Measurements from ENCODE around the gene CLMN.
"Not testable (repeated sequence)": the region's sequence is repeated elsewhere in the genome, so short reads cannot be mapped to it uniquely, and the experiment has no call there.

The CLMN gene

DNA sequence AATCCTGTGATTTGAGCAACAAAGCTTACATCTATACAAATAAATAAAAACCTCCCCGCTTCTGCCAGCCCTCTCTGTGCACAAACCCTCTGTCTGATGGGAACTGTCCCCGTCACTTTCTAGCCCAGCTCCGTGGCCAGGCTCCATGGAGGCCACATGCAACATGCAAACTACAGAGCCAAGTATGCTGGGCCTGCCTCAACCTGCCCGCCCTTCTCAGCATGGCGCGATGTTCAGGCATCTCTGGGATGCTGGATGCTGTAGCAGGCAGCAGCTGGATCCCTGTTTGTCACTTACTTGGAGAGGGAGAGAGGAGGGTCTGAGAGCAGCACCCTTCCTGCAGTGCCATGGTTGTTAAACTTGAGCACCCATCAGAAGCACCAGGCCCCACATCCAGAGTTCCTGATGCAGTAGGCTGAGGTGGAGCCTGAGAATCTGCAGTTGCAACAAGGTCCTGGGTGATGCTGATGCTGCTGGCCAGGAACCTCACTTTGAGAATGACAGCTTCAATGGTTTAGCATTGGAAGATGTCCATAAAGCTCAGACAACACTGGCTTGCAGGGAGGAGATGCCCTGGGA, 32.4 kb downstream of the CLMN start:
- H3K9me3 ChIP-seq (ENCODE audit: low read length): no peaks in the 10 kb centered on the region
- no peak overlapping the region for H3K4me2 ChIP-seq (ENCODE audit: low read length)
- H3K4me1 ChIP-seq (ENCODE audit: insufficient read depth, low read length, severe bottlenecking): no peaks in the 10 kb centered on the region
- H3K36me3 ChIP-seq (ENCODE audit: insufficient read depth, low read length): no peaks in the 10 kb centered on the region; the same call in 1 of the 2 replicates
- no peaks in the 10 kb centered on the region; the same call in 1 of the 2 replicates for H3K27me3 ChIP-seq (ENCODE audit: insufficient read depth, low read length)
- TF ChIP-seq, protein P1, sequence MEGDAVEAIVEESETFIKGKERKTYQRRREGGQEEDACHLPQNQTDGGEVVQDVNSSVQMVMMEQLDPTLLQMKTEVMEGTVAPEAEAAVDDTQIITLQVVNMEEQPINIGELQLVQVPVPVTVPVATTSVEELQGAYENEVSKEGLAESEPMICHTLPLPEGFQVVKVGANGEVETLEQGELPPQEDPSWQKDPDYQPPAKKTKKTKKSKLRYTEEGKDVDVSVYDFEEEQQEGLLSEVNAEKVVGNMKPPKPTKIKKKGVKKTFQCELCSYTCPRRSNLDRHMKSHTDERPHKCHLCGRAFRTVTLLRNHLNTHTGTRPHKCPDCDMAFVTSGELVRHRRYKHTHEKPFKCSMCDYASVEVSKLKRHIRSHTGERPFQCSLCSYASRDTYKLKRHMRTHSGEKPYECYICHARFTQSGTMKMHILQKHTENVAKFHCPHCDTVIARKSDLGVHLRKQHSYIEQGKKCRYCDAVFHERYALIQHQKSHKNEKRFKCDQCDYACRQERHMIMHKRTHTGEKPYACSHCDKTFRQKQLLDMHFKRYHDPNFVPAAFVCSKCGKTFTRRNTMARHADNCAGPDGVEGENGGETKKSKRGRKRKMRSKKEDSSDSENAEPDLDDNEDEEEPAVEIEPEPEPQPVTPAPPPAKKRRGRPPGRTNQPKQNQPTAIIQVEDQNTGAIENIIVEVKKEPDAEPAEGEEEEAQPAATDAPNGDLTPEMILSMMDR (IDR thresholded peaks at IDR 0.05; ENCODE audit: low read length): no peak
- no peak for TF ChIP-seq EZH2 (IDR thresholded peaks at IDR 0.05; ENCODE audit: borderline replicate concordance, low read length)
- no peaks in the 10 kb centered on the region for H3K9me2 ChIP-seq (ENCODE audit: low read depth, low read length)
- no peaks in the 10 kb centered on the region for H3K79me2 ChIP-seq (ENCODE audit: insufficient read depth, low read length)
- H4K20me1 ChIP-seq (ENCODE audit: insufficient read depth, low read length): no peaks in the 10 kb centered on the region
- no peaks in the 10 kb centered on the region for H3F3A ChIP-seq (ENCODE audit: insufficient read depth, low read length)
- no peak overlapping the region for H2AFZ ChIP-seq (ENCODE audit: low read length)
- no peak overlapping the region for H3K27ac ChIP-seq (ENCODE audit: low read depth, low read length, poor library complexity, severe bottlenecking)
- no peak overlapping the region for H3K9ac ChIP-seq (ENCODE audit: low read length)
- H3K4me3 ChIP-seq (ENCODE audit: low read depth, low read length, poor library complexity, severe bottlenecking): no peak overlapping the region

DNA sequence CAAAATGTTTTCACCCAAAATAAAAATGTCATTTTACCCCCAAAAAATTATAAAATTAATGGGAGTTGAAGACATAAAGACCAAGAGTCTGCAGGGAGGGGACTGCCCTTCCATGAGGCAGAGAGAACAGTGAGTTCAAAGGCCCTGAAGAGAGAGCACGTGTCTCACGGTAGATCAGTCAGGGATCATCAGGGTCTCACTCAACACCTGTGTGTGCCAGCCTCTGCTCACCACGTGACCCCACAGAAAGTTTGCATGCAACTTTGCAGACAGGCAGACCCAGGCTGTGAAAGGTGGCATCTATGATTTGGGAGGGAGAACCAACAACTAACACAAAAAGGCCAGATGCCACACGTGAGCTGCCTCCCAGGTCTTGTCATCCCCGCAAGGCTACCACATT, 33.1 kb downstream of the CLMN start:
- no peak overlapping the region for H2AFZ ChIP-seq (ENCODE audit: low read length)
- H3K27me3 ChIP-seq (ENCODE audit: insufficient read depth, low read length): no peaks in the 10 kb centered on the region; the same call in 1 of the 2 replicates
- no peaks in the 10 kb centered on the region for H3K9me3 ChIP-seq (ENCODE audit: low read length)
- H3K27ac ChIP-seq (ENCODE audit: low read depth, low read length, poor library complexity, severe bottlenecking): no peak overlapping the region
- no peaks in the 10 kb centered on the region; the same call in 1 of the 2 replicates for H3K36me3 ChIP-seq (ENCODE audit: insufficient read depth, low read length)
- TF ChIP-seq, protein P1 (IDR thresholded peaks at IDR 0.05; ENCODE audit: low read length): no peak
- TF ChIP-seq EZH2 (IDR thresholded peaks at IDR 0.05; ENCODE audit: borderline replicate concordance, low read length): no peak
- H3K4me3 ChIP-seq (ENCODE audit: low read depth, low read length, poor library complexity, severe bottlenecking): no peak overlapping the region
- H4K20me1 ChIP-seq (ENCODE audit: insufficient read depth, low read length): no peaks in the 10 kb centered on the region
- no peak overlapping the region for H3K4me2 ChIP-seq (ENCODE audit: low read length)
- H3K9me2 ChIP-seq (ENCODE audit: low read depth, low read length): no peaks in the 10 kb centered on the region
- H3F3A ChIP-seq (ENCODE audit: insufficient read depth, low read length): no peaks in the 10 kb centered on the region
- no peaks in the 10 kb centered on the region for H3K4me1 ChIP-seq (ENCODE audit: insufficient read depth, low read length, severe bottlenecking)
- H3K9ac ChIP-seq (ENCODE audit: low read length): no peak overlapping the region
- no peaks in the 10 kb centered on the region for H3K79me2 ChIP-seq (ENCODE audit: insufficient read depth, low read length)

DNA sequence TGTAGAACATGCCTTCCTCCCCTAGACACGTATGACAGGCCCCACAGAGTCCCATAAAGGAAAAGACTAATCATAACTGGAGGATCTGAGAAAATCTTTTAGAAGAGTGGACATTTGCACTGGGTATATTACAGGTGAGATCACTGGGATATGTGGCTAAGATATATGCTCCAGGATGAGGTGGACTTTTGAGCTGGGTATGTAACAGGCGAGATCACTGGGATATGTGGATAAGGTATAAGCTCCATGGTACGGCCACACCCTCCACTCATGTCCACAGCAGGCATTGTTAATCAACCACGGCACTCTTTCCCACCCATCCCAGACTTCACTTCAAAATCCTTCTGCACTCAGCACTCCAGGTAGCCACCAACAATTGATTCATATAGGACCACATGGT, 34.1 kb downstream of the CLMN start:
- Histone ChIP-seq H3K4me2 (ENCODE audit: low read length) (no peak overlapping the region), H3K4me1 (ENCODE audit: insufficient read depth, low read length, severe bottlenecking) (no peaks in the 10 kb centered on the region), H4K20me1 (ENCODE audit: insufficient read depth, low read length) (no peaks in the 10 kb centered on the region), H3K27me3 (ENCODE audit: insufficient read depth, low read length) (no peaks in the 10 kb centered on the region; the same call in 1 of the 2 replicates), H3K4me3 (ENCODE audit: low read depth, low read length, poor library complexity, severe bottlenecking) (no peak overlapping the region), H3K27ac (ENCODE audit: low read depth, low read length, poor library complexity, severe bottlenecking) (no peak overlapping the region), H3K79me2 (ENCODE audit: insufficient read depth, low read length) (no peaks in the 10 kb centered on the region), H3K9me3 (ENCODE audit: low read length) (no peaks in the 10 kb centered on the region), H2AFZ (ENCODE audit: low read length) (no peak overlapping the region), H3K9ac (ENCODE audit: low read length) (no peak overlapping the region), H3K36me3 (ENCODE audit: insufficient read depth, low read length) (no peaks in the 10 kb centered on the region; the same call in 1 of the 2 replicates), H3K9me2 (ENCODE audit: low read depth, low read length) (no peaks in the 10 kb centered on the region), H3F3A (ENCODE audit: insufficient read depth, low read length) (no peaks in the 10 kb centered on the region)
- TF ChIP-seq EZH2 (IDR thresholded peaks at IDR 0.05; ENCODE audit: borderline replicate concordance, low read length): no peak
- TF ChIP-seq, protein P1 (IDR thresholded peaks at IDR 0.05; ENCODE audit: low read length): no peak

DNA sequence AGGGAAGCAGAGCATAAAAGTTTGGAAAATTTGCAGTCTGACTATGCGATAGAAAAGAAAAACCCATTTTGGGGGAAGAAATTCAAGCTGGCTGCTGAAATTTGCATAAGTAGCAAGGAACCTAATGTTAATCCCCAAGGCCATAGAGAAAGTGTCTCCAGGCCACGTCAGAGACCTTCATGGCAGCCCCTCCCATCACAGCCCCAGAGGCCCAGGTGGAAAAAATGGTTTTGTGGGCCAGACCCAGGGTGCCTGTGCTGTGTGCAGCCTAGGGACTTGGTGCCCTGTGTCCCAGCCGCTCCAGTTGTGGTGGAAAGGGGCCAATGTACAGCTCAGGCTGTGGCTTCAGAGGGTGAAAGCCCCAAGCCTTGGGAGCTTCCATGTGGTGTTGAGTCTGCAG, 35.9 kb downstream of the CLMN start:
- not testable (repeated sequence) for H3F3A ChIP-seq (ENCODE audit: insufficient read depth, low read length); H4K20me1 ChIP-seq (ENCODE audit: insufficient read depth, low read length); H3K4me2 ChIP-seq (ENCODE audit: low read length); H3K79me2 ChIP-seq (ENCODE audit: insufficient read depth, low read length); H2AFZ ChIP-seq (ENCODE audit: low read length); H3K9ac ChIP-seq (ENCODE audit: low read length); H3K9me2 ChIP-seq (ENCODE audit: low read depth, low read length); H3K36me3 ChIP-seq (ENCODE audit: insufficient read depth, low read length); H3K27ac ChIP-seq (ENCODE audit: low read depth, low read length, poor library complexity, severe bottlenecking); H3K4me1 ChIP-seq (ENCODE audit: insufficient read depth, low read length, severe bottlenecking); H3K9me3 ChIP-seq (ENCODE audit: low read length); H3K4me3 ChIP-seq (ENCODE audit: low read depth, low read length, poor library complexity, severe bottlenecking); H3K27me3 ChIP-seq (ENCODE audit: insufficient read depth, low read length)

DNA sequence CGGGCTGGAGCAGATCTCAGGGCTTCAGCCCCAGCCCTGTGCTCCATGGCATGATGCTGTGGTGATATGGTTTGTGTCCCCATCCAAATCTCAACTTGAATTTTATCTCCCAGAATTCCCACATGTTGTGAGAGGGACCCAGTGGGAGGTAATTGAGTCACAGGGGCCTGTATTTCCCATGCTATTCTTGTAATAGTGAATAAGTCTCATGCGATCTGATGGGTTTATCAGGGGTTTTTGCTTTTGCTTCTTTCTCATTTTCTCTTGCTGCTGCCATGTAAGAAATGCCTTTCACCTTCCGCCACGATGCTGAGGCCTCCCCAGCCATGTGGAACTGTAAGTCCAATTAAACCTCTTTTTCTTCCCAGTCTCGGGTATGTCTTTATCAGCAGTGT, 36.7 kb downstream of the CLMN start:
- not testable (repeated sequence) for H3K27me3 ChIP-seq (ENCODE audit: insufficient read depth, low read length); H3K9ac ChIP-seq (ENCODE audit: low read length); H3K27ac ChIP-seq (ENCODE audit: low read depth, low read length, poor library complexity, severe bottlenecking); H3K4me1 ChIP-seq (ENCODE audit: insufficient read depth, low read length, severe bottlenecking); H2AFZ ChIP-seq (ENCODE audit: low read length); H3K36me3 ChIP-seq (ENCODE audit: insufficient read depth, low read length); H3K4me2 ChIP-seq (ENCODE audit: low read length); H3F3A ChIP-seq (ENCODE audit: insufficient read depth, low read length); H3K79me2 ChIP-seq (ENCODE audit: insufficient read depth, low read length); H3K9me3 ChIP-seq (ENCODE audit: low read length); H3K9me2 ChIP-seq (ENCODE audit: low read depth, low read length); H4K20me1 ChIP-seq (ENCODE audit: insufficient read depth, low read length); H3K4me3 ChIP-seq (ENCODE audit: low read depth, low read length, poor library complexity, severe bottlenecking)
